ENCODE results near the gene CCDC18.
"Not testable (repeated sequence)": the region's sequence is repeated elsewhere in the genome, so short reads cannot be mapped to it uniquely, and the experiment has no call there.

Gene CCDC18

DNA sequence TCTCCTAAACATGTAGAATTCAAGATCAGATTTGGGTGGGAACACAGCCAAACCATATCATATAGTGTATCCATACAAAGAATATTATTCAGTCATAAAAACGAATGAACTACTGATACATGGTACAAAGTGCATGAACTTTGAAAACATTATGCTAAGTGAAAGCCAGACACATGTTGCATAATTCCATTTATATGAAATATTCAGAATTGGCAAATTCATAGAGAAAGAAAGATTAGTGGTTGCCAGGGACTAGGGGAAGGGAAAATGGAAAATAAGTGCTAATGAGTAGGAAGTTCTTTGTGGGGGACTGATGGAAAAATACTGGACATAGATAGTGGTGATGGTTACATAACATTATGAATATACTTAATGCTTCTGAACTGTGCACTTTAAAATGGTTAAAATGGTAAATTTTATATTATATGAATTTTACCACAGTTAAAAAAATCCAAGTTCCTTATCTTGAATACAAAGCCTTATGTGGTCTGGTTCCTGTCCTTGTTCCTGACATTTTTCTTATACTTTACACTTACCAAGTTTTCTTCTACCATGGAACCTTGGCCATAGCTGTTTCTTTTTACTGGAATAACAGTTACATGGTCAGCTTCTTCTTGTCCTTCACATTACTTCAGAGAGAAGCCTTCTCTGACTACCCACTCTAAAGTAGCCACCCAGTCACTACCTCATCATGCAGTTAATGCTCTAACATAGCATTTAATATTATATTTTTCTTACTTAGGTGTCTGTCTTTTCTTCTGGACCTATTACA, 64.0 kb downstream of the CCDC18 start:
- no peak for DNase-seq

DNA sequence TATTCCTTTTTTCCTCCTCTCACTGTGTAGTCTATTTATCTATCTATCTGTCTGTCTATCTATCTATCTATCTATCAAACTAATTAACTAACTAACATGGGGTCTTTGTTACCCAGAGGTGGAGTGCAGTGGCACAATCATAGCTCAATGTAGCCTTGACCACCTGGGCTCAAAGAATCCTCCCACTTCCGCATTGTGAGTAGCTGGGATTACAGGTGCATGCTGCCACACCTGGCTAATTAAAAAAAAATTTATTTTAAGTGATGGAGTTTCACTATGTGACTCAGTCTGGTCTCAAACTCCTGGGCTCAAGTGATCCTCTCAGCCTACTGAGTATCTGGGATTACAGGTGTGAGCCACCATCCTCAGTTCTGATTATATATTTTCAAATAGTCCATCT, 71.4 kb downstream of the CCDC18 start:
- DNase-seq: no peak

DNA sequence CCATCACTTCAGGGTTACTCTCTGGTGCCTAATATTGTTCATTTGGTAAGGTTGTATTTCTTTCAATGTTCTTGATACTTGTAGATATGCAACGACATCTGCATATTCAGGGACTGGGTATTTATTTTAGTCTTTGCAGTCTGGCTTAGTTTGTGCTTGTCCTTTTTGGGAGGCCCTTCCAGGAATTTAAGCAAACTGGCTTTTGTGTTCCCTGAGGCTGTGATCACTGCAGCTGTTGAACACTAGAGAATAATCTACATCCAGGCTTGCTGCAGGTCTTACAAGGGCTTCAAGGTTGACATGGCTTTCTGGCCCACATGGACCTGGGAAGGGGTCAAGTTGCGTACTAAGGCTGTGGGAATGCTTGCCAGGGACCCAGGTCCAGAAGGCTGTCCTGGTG, 72.1 kb downstream of the CCDC18 start:
- no peak for DNase-seq

DNA sequence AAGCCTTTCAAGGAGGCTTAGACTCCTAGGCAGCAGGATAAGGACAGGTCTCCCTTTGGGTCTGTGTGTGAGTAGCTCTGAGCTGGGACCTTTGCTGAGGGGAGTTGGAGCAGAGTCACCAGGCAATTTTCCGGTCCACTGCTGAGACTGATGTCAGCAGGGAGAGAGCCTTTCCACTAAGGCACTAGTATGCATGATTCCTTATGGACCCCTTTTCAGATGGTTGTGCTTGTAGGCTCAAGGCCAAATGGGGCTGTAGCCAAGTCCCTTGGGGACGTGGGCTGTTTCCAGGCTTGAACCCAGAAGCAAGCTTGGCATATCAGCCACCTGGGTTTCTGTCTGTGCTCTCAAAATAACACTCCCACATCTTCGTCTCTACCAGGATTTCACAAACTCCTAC, 73.0 kb downstream of the CCDC18 start:
- DNase-seq: no peak

DNA sequence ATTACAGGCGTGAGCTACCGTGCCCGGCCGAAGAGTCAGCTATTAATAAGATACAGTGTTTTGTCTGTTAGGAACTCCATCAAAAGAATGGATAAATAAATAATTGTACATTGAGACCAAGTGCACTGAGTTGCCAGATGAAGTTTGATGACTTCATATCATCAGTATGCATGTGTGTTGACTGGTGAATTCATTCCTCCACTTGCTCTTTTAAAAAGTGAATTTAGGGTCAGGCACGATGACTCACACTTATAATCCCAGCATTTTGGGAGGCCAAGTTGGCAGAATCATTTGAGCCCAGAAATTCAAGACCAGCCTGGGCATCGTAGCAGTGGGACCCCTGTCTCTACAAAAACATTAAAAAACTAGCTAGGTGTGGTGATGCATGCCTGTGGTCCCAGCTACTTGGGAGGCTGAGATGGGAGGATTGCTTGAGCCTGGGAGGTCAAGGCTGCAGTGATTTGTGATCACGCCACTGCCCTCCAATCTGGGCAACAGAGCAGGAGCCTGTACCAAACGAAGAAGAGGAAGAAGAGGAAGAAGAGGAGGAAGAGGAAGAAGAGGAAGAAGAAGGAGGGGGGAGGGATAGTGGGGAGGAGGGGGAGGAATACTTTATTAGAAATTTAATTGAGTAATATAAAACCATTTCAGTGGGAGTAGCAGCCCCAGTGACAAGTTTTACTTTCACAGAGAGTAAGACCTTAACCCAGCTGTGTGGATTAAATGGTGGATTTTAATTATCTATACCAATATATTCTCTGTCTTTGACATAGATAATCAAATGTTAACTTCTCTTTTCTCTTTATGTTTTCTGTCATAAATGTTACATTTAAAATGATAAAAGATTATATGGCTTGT, 74.9 kb downstream of the CCDC18 start:
- no peak for DNase-seq

DNA sequence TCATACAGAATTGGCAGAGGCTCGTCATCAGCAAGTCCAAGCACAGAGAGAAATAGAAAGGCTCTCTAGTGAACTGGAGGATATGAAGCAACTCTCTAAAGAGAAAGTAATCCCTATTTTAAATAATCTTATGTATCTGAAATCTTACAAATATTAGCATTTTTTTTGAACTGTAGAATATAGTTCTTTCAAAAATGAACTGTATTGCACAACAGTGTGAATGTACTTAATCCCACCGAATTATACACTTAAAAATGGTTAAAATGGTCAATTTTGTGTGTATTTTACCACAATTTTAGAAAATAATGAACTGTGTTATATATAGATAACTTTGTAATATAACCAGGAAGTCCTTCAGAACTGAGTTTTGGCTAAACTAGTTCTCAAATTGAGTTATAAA, 75.9 kb downstream of the CCDC18 start:
- DNase-seq: no peak

DNA sequence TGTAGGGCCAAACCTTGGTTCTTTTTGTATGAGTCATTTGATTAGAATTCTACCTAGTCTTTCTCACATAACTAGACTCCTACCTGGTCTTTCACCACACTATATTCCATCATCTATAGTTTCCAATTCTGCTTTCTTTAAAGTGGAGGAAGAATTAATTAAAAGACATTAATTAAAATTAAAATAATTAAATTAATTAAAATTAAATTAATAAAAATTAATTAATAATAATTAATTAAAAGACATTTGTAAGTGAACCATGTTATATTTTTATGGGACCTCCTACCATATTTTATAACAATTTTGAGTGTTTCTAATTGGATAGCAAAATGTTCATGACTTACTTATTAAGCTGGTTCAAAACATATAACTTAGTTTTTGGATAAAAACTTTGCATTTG, 77.4 kb downstream of the CCDC18 start:
- DNase-seq: no peak

DNA sequence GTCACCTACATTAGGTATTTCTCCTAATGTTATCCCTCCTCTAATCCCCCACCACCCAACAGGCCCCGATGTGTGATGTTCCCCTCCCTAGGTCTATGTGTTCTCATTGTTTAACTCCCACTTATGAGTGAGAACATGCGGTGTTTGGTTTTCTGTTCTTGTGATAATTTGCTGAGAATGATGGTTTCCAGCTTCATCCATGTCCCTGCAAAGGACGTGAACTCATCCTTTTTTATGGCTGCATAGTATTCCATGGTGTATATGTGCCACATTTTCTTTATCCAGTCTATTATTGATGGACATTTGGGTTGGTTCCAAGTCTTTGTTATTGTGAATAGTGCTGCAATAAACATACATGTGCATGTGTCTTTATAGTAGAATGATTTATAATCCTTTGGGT, 80.2 kb downstream of the CCDC18 start:
- not testable (repeated sequence) for DNase-seq

DNA sequence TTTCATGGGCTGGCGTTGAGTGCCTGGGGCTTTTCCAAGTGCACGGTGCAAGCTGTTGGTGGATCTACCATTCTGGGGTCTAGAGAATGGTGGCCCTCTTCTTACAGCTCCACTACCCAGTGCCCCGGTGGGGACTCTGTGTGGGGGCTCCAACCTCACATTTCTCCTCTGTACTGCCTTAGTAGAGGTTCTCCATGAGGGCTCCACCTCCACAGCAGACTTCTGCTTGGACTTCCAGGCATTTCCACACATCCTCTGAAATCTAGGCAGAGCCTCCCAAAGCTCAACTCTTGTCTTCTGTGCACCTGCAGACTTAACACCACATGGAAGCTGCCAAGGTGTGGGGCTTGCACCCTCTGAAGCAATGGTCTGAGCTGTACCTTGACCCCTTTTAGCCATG, 82.1 kb downstream of the CCDC18 start:
- no peak for DNase-seq

DNA sequence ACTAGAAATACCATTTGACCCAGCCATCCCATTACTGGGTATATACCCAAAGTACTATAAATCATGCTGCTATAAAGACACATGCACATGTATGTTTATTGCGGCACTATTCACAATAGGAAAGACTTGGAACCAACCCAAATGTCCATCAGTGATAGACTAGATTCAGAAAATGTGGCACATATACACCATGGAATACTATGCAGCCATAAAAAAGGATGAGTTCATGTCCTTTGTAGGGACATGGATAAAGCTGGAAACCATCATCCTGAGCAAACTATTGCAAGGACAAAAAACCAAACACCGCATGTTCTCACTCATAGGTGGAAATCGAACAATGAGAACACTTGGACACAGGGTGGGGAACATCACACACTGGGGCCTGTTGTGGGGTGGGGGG, 88.4 kb downstream of the CCDC18 start:
- not testable (repeated sequence) for DNase-seq

DNA sequence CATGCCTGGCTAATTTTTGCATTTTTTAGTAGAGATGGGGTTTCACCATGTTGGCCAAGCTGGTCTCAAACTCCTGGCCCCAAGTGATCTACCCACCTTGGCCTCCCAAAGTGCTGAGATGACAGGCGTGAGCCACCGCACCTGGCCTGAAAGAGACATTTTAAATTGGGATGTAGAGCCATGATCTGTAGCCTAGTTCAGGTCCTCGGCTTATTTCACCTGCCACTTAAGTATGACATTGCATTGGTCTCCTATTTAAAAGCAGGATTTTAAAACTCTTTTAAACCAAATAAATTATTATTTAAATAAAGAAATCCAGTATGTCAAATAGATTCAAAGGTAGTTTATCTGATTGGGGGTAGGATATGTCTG, 94.7 kb downstream of the CCDC18 start:
- DNase-seq: not testable (repeated sequence)

DNA sequence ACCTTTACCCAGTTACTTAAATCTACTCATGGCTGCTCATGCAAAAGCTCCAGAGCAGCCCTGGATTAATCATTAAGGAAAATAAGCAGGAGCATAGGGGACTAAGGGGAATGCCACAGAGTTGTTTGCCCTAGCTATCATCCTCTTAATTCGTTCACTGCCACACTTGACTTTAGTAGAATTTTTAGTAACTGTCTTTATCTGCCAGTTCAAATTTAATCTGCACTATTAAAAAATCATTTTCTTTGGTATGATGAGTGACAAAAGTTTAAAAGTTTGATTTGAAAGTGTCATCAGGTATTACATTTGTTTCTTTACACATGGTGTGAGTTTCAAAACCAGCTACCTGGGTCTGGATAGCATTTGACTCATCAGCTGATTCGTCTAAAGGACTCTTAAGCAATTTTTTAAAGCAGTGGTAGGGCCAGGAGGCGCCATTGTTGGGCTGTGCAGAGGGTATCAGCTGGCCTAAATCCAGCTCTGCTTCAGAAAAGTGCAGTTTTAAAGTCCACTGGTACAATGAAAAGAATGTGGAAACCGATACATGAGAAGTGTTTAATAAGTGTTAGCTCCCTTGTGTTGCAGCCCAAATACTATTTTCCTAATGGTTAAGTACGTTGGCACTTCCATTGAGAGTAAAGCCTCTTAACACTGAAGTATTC, 95.2 kb downstream of the CCDC18 start:
- no peak for DNase-seq

DNA sequence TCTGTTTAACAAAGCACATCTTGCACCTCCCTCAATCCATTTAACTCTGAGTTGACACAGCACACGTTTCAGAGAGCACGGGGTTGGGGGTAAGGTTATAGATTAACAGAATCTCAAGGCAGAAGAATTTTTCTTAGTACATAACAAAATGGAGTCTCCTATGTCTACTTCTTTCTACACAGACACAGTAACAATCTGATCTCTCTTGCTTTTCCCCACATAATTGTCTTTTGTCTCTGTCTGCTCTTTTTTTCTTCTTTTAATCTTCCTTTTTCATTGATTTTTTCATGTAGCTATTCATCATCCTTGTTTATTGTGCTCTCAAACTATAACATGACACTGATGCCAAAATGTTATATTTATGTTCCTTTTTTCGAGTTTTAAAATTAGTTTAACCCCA, 97.0 kb downstream of the CCDC18 start:
- not testable (repeated sequence) for DNase-seq

DNA sequence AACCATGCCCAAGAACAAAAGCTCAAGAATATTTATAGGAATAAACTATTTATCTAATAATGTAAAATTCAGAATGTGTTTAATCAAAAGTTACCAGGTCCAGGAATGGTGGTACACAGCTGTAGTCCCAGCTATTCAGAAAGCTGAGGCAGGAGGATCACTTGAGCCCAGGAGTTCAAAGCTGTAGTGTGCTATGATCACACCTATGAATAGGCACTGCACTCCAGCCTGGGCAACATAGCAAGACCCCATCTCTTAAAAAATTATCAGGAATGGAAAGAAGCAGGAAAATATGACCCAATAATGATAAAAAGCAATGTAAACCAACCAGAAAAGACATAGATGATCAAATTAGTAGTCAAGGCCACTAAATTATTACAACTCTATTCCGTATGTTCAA, 103.0 kb downstream of the CCDC18 start:
- DNase-seq: no peak

DNA sequence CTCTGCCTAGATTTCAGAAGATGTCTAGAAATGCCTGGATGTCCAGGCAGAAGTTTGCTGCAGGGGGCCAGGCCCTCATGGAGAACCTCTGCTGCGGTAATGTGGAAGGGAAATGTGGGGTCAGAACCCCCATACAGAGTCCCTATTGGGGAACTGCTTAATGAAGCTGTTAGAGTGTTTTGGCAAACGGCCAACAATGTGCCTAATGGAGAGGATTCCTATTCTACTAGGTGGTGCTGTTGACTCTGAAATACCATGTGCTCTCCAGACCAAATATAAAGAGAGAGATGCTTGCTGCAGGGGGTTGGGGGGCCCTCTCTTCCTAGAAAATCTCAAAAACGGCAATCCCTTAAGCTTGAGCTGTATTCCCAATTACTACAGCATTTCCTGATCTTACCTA, 108.0 kb downstream of the CCDC18 start:
- DNase-seq: no peak

DNA sequence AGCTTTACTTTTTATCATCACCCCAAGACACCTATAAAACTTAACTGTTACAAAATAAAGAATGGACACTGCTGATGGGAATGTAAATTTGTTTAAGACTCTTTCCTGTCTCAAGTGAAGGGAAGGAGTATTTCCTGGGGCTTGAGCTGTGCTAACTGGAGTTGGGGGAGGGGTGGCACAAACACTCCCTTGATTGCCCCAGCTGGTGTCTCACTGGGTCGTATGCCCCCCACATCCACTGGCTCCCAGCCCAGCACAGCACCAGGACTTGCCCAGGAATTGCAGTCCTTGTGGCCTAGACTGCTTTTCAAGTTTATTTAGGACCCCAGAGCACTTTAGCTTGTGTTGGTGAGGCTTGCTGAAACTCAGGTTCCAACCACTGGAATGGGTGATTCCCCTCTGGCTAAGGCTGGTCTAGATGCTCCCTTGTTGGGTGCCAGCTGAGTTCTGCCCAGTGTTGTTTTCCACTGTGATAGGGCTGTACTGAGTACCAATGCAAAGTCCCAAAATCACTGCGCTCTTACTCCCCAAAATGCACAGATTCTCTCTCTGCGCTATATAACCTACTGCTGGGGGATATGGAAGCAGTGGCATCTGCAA, 116.1 kb downstream of the CCDC18 start:
- DNase-seq: no peak

DNA sequence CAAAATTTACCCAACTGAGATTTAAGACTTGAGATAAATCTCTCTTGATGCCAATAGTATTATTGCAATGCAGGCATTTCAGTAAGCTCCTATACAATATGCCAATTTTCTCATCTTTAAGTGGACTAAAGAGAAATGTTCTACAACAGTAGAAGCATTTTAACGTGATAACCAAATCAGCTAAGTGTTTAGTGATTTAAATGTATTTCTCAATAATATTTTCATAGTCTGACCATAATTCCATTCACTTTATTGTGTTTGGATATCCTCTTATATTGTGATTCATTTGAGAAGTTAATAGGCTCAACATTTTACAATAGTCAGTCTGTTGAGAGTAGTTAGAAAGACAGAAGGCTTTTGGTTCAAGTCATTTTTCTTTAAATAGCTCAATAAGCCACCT, 120.6 kb downstream of the CCDC18 start:
- no peak for DNase-seq

DNA sequence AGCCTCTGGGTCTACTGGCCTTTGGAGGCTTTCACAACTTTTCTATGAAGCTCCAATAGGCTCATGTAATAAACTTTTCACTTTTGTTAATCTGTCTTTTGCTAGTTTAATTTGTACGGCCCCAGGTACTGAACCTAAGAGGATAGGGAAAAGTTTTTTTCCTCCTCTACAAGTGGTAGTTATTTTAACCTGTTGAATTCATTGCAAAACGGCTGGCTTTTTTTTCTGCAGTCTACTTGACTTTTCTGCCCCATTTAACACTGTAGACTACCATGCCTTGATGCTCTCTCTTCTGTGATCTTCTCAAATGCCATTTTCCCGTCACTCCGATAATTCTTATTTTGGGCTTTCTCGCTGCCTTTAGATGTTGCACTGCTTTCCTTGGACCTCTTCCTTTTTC, 121.6 kb downstream of the CCDC18 start:
- no peak for DNase-seq

DNA sequence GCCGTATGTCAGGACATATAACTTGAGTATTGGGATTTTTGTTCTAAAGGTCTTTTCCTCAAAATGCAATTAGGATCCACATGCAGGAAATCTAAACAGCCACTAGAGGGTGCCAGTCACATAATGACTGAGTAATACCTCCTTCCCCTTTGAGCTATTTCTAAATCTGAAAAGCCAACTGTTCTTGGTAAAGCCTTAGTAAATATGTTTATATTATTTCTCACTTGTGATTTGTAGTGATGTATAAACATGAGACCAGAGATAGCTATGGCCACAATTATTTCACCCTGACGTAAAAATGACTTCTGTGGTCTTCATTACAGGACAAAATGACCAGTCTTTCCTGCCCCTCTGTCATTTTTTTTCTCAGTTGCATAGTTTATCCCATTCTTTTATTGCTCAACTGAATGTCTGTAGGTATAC, 124.2 kb downstream of the CCDC18 start:
- peak; percentile 23 to 29 for DNase-seq

DNA sequence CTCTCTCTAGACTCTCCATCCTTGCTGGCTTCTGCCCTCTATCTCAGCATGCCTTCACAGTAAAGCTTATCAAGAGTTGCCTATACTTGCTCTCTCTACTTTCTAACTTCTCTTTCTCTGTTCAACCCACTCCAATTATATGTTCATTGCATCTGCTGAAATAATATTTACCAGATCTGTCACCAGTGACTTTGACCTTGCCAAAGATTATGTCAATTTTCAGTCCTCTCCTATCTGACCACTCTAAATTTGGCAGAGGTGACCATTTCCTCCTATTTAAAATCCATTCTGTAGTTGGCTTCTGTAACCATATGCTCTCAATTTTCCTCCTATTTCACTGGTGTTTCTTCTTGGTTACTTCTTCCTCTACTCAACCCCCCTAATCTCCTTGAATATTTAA, 126.4 kb downstream of the CCDC18 start:
- DNase-seq: no peak

DNA sequence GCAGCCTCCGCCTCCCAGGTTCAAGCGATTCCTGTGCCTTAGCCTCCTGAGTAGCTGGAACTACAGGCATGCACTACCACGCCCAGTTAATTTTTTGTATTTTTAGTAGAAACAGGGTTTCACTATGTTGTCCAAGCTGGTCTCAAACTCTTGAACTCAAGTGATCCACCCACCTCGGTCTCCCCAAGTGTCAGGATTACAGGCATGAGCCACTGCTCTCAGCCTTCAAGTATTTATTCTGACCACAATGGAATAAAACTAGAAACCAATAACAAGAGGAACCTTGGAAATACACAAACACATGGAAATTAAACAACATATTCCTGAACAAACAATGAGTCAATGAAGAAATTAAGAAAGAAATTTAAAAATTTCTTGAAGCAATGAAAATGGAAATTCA, 132.5 kb downstream of the CCDC18 start:
- DNase-seq: no peak

DNA sequence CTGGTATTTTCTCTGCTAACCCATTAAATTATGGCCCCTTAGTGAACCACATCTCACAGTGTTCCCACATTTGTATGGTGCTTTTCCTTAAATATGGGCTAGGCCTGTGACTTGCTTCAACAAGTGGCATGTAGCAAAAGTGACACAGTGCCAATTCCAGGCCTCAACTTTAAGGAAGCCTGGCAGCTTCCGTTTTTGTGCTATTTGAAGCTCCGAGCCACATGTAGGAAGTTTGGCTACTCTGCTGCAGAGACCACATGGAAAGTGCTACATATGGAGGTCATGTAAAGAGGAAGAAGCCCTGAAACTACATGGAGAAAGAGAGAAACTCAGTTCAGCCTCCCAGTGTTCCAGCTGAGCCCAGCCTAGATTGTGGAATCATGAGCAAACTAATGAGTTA, 136.7 kb downstream of the CCDC18 start:
- no peak for DNase-seq

DNA sequence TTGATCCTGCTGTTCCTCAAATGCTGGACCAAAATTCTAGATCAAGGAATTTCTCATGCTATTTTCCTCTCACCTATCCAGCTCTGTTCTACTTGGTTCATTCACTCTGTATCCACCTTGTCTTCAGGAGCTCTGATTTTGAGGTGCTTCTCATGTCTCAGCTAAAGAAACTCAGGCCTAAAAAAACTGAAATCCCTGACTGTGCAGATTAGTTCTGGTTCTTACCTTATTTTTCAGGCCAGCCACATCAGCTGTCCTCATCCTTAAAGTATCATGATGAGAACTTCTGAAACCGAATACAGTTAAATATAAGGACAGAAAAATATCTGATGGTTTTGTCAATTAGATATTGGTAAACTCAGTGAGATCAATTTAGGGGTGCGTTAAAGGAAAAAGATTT, 137.4 kb downstream of the CCDC18 start:
- DNase-seq: no peak

Data from stimulated activated CD4-positive, alpha-beta T cell treated with anti-CD3 and anti-CD28 coated beads, Interleukin-2, amount 100 ng/mL, for 48 hours (primary cell).